ENCODE data around the gene TRIM63.

TRIM63 gene

GRCh38 chr1:26078286-26079177 is 11.1 kb upstream of the TRIM63 start:
- no peak for DNase-seq (ENCODE audit: insufficient read length, low spot score)
- no peak for TF ChIP-seq POLR2A (IDR thresholded peaks at IDR 0.05; ENCODE audit: low read depth, low read length)
- FAIRE-seq, result no peak

- DNase-seq (ENCODE audit: insufficient read length, low spot score) (no peak), FAIRE-seq (no peak)
- TF ChIP-seq POLR2A (IDR thresholded peaks at IDR 0.05; ENCODE audit: low read depth, low read length), result no peak
These were observed 10.1 kb upstream of the TRIM63 start for GRCh38 chr1:26077524-26077923.

DNA sequence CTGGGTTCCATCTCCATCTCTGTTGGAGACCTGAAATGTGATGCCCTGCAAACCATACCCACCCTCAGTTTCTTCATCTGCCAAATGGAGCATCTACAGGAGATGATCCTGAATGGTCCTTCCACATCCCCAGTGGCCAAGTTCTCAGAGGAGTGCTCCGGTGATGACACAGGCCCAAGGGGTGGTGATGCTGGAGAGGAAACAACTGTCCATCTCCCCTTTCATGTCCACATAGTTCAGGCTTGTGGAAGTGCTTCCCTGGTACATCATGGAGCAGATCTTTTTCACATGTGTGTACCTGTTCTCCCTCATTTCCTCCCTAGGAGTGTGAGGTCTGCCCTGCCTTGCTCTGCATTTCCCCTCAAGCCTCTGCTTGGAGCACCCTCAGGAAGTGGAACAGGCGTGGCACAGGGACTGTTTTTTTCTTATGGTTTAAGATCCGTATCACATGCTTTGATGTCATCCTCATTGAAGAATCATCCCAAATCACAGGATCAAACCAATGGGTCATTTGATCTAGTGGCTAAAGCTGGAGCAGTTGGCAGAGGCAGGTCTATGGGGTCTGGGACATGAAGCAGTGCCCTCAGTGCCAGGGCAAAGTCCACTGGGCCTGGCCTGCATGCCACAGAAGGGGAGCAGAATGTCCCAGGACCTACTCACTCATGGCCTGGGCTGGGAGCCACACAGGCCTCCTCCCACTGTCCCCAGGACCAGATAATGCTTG is 8.2 kb upstream of the TRIM63 start:
- no peak for DNase-seq (ENCODE audit: insufficient read length, low spot score)
- no peak for FAIRE-seq
- TF ChIP-seq POLR2A (IDR thresholded peaks at IDR 0.05; ENCODE audit: low read depth, low read length), result no peak

GRCh38 chr1:26072305-26072704 is 4.9 kb upstream of the TRIM63 start:
- DNase-seq (ENCODE audit: insufficient read length, low spot score), result no peak
- TF ChIP-seq POLR2A (IDR thresholded peaks at IDR 0.05; ENCODE audit: low read depth, low read length), result no peak

GRCh38 chr1:26070963-26071342 is 3.5 kb upstream of the TRIM63 start:
- DNase-seq (ENCODE audit: insufficient read length, low spot score) (no peak), FAIRE-seq (no peak)
- no peak for TF ChIP-seq POLR2A (IDR thresholded peaks at IDR 0.05; ENCODE audit: low read depth, low read length)

More at GRCh38 chr1:26072305-26072704, 4.9 kb upstream of the TRIM63 start:
- FAIRE-seq, result no peak

DNA sequence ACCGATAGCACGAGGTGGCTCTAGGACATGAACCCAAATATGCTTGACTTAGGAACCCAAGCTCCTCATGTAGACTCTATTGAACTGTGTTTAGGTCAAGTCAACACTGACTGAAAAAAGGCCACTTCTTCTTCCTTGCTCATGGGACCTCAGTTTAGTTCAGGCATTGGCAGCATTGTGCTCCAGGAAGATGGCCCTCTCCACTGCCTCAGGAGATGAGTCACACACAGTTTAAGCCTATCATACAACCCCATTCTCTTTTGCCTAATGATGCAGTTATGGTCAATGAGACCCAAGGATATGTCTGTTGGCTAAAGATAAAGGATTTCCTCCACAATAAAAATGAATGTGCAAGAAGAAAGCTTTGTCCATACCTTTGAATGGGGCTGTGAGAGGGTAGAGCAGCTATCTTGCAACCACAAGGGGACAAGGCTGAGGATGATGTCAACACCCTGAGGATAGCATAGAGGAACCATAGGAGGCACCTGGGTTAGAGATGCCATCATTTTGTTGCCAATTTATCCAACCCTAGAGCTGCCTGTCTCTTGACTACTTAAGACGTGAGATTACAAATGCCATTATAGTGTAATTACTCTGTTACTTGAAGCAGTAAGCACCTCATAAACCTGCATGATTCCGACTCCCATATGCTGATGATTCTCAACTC is 3.0 kb upstream of the TRIM63 start:
- FAIRE-seq (no peak), DNase-seq (ENCODE audit: insufficient read length, low spot score) (no peak)
- TF ChIP-seq POLR2A (IDR thresholded peaks at IDR 0.05; ENCODE audit: low read depth, low read length), result no peak

DNA sequence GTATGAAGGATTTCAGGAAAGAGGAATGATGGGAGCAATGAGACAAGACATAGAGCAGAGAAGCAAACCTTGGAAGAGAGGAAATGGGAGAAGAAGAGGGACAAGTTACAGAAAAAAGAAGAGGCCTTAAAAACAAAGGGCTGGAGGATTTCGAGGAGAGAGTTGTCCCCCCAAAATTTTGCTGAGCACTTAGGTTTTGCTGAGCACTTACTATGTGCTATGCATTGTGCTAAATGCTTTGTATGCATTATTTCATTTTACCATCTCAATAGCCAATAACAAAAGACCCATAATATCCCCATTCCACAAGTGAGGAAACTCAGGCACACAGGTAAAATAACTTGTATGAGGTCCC is 2.5 kb upstream of the TRIM63 start:
- no peak for DNase-seq (ENCODE audit: insufficient read length, low spot score)

GRCh38 chr1:26066857-26067256 is 573 bp downstream of the TRIM63 start:
- FAIRE-seq, result no peak
- no peak for DNase-seq (ENCODE audit: insufficient read length, low spot score)
- no peak for TF ChIP-seq POLR2A (IDR thresholded peaks at IDR 0.05; ENCODE audit: low read depth, low read length)

More for the DNA sequence above, 2.5 kb upstream of the TRIM63 start:
- no peak for TF ChIP-seq POLR2A (IDR thresholded peaks at IDR 0.05; ENCODE audit: low read depth, low read length)
- FAIRE-seq, result no peak

- no peak for TF ChIP-seq POLR2A (IDR thresholded peaks at IDR 0.05; ENCODE audit: low read depth, low read length)
- no peak for FAIRE-seq
- DNase-seq (ENCODE audit: insufficient read length, low spot score), result no peak
These were observed 1.3 kb downstream of the TRIM63 start for GRCh38 chr1:26066160-26066559.

DNA sequence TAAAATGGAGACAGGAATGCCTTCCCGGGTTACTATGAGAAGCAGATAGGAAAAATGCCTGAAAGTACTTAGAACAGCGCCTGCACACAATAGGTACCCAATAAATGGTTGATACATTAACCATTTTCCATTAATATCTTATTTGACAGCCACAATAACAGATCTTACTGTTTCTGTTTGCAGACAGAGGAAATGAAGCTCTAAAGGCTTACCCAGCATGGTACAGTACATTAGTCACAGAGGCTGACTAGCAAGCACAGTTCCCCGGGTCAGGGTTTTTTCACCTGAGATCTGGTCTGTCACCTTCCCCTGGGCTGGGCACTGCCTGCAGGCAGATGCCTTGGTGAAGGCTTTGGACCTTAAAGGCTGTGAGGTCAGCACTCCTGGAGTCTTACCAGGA is 2.9 kb downstream of the TRIM63 start:
- DNase-seq (ENCODE audit: insufficient read length, low spot score) (no peak), FAIRE-seq (no peak)
- no peak for TF ChIP-seq POLR2A (IDR thresholded peaks at IDR 0.05; ENCODE audit: low read depth, low read length)

DNA sequence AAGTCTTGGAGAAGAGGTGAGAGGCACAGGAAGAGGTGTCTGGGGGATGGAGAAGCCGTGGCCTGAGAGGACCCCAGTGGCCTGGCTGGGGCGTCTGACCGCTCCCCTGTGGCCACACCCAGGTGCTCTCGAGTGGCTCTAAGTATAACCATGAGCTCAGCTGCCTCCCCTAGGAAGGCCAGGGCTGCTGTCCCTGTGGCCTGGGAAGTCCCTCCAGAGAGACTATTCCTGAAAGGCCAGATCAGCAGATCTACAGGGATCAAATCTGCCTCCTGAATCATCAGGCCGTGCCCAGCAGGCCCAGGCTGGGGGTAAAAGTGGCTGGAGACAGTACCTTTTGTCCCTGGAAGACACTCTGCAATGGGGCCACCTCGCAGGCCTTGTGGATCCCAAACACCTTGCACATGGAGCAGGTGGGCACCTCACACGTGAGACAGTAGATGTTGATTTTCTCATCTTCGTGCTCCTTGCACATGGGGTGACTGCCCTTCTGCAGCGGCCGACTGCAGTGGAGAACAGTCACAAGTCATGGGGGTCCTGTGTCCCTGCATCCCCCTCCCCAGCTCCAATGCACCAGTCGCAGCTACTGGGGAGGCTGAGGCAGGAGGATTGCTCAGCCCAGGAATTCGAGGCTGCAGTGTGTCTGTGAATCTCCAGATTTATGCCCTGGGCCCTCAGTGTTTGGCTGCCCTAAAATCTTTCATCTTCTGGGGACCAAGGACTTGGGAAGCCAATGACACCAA is 6.4 kb downstream of the TRIM63 start:
- FAIRE-seq (no peak), DNase-seq (ENCODE audit: insufficient read length, low spot score) (no peak)
- TF ChIP-seq POLR2A (IDR thresholded peaks at IDR 0.05; ENCODE audit: low read depth, low read length), result no peak

DNA sequence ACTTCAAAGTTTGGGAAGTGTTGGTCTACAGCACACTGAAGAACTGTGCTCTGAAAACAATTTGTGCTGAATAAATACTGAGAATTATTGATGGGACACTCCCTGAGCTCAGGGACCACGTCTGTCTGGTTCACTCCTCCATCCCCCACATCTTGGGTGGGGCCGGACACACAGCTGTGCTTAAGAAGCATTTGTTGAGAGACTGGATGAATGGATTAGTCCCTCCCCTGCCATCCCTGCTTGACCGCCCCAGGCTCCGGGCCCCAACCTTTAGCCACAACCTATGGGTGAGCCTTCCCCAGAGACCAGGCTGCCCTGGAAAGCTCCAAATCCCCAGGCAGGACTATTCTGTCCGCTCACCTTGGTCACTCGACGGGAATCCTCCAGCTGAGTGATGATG is 7.5 kb downstream of the TRIM63 start:
- DNase-seq (ENCODE audit: insufficient read length, low spot score) (no peak), FAIRE-seq (no peak)
- TF ChIP-seq POLR2A (IDR thresholded peaks at IDR 0.05; ENCODE audit: low read depth, low read length), result no peak

DNA sequence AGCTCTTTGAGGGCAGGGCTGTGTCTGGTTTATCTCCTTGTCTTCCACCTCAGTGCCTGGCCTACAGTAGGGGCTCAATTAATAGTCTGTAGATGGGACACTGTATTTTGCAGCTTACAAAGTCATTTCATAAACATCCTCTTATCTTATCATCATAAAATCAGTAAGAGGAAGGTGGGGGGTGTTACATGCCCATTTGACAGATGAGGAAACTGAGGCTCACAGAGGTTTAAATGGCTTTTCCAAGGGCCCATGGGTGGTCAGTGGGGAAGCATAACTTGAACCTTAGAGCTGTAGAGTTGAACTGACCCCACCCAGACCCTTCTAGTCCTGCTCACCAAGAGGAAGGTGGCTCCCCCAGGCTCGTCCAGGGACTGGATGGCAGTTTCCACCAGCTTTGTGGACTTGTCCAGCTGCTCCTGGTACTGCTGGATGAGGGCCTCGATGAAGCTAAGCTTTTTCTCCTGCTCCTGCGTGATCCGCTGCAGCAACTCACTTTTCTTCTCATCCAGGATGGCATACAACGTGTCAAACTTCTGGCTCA is 9.3 kb downstream of the TRIM63 start:
- DNase-seq (ENCODE audit: insufficient read length, low spot score) (no peak), FAIRE-seq (no peak)
- TF ChIP-seq POLR2A (IDR thresholded peaks at IDR 0.05; ENCODE audit: low read depth, low read length), result no peak
